Activated CD4-positive, alpha-beta T cell treated with anti-CD3 and anti-CD28 coated beads, Interleukin-2, amount 10 ng/mL, durations not matched to agents 7 days and 5 days (primary cell): ENCODE measurements around the gene ICAM5. TPM values are rescaled to one million over a fixed set of nuclear protein-coding genes. Genes with fewer than 3 reads are reported as not detected.

ENCODE experiments used
- CTCF ChIA-PET: fragments of 350-600 bp; sonication (Branson Sonifier 250); formaldehyde crosslinking; loops from one replicate; lab custom pipeline; 2021; ENCODE audit warnings: antibody characterized with exemption; lab: Charles Lee
- POLR2A ChIA-PET: fragments of 350-600 bp; sonication (Branson Sonifier 250); formaldehyde crosslinking; loops from one replicate; lab custom pipeline; 2021; ENCODE audit warnings: antibody characterized with exemption; lab: Charles Lee
- DNase-seq: peaks from one replicate; pipeline ENCODE4 v3.0.0-alpha.2; 2020
- H3K27ac Mint-ChIP-seq: one replicate; pipeline ENCODE4 v1.8.0; 2021; ENCODE audit warnings: mild to moderate bottlenecking, moderate library complexity, mixed read lengths
- H3K27me3 Mint-ChIP-seq: one replicate; pipeline ENCODE4 v1.8.0; 2021; ENCODE audit warnings: mixed read lengths
- H3K36me3 Mint-ChIP-seq: one replicate; pipeline ENCODE4 v1.8.0; 2021; ENCODE audit warnings: low read depth, mixed read lengths
- H3K4me1 Mint-ChIP-seq: one replicate; pipeline ENCODE4 v1.8.0; 2021; ENCODE audit warnings: mixed read lengths
- H3K4me3 Mint-ChIP-seq: one replicate; pipeline ENCODE4 v1.8.0; 2021; ENCODE audit warnings: mild to moderate bottlenecking, moderate library complexity, mixed read lengths
- H3K9me3 Mint-ChIP-seq: one replicate; pipeline ENCODE4 v1.8.0; 2021; ENCODE audit warnings: mixed read lengths
- total RNA-seq, 2 experiments: library from RNA; stranded (reverse); gene quantifications; one replicate each; pipeline ENCODE4 v1.2.3, GENCODE V29; 2021

The ICAM5 gene
- total RNA-seq, 2 experiments from 2014 or later = 0.12 to 0.17 TPM

- Mint-ChIP-seq H3K9me3 (no peaks in the 10 kb centered on the region), H3K27me3 (no peaks in the 10 kb centered on the region), H3K27ac (no peak overlapping the region), H3K36me3 (peaks cover 42% of the 10 kb centered on the region), H3K4me3 (no peak overlapping the region), H3K4me1 (peaks cover 29% of the 10 kb centered on the region)
- DNase-seq = no peak
- CTCF ChIA-PET = interaction anchor here (0.6 to 9.3 kb wide), 41 partner anchors 8 to 327 kb away, joined by 3 to 148 read pairs (median 5); partner anchors contain the start of genes CDC37, EIF3G, ICAM1 and ICAM4
- POLR2A ChIA-PET = interaction anchor here (0.6 kb wide), 1 partner anchor 135 kb away, joined by 3 read pairs; no protein-coding TSS in a partner anchor
These were observed 31.6 kb upstream of the ICAM5 start for GRCh38 chr19:10258080-10258710.

GRCh38 chr19:10259162-10259905 is 30.4 kb upstream of the ICAM5 start:
- Mint-ChIP-seq H3K4me3 (no peak overlapping the region), H3K4me1 (peaks cover 23% of the 10 kb centered on the region), H3K27ac (peak overlapping the region; percentile 64)

GRCh38 chr19:10260141-10260584 is 29.6 kb upstream of the ICAM5 start:
- Mint-ChIP-seq H3K27me3 (no peaks in the 10 kb centered on the region), H3K4me3 (no peak overlapping the region)
- no peak for DNase-seq

More at GRCh38 chr19:10259162-10259905, 30.4 kb upstream of the ICAM5 start:
- ChIA-PET CTCF (interaction anchor here (0.5 to 9.3 kb wide), 43 partner anchors 9 to 362 kb away, joined by 3 to 148 read pairs (median 5); partner anchors contain the start of genes CDC37, EIF3G, ICAM1 and ICAM4), POLR2A (interaction anchor here (0.6 to 1.6 kb wide), 2 partner anchors 12 to 134 kb away, joined by 3 to 9 read pairs; partner anchors contain the start of gene ICAM1)
- no peaks in the 10 kb centered on the region for H3K9me3 Mint-ChIP-seq
- peak; percentile 95 for DNase-seq
- no peaks in the 10 kb centered on the region for H3K27me3 Mint-ChIP-seq
- H3K36me3 Mint-ChIP-seq = peaks cover 38% of the 10 kb centered on the region

GRCh38 chr19:10262771-10263170 is 27.0 kb upstream of the ICAM5 start:
- H3K4me3 Mint-ChIP-seq = no peak overlapping the region
- POLR2A ChIA-PET = no interaction called here
- H3K4me1 Mint-ChIP-seq = peaks cover 16% of the 10 kb centered on the region
- CTCF ChIA-PET = interaction anchor here (0.6 to 9.3 kb wide), 8 partner anchors 8 to 544 kb away, joined by 3 to 148 read pairs (median 5); partner anchors contain the start of genes ICAM1 and TYK2
- no peaks in the 10 kb centered on the region for H3K9me3 Mint-ChIP-seq
- H3K27ac Mint-ChIP-seq = no peak overlapping the region
- no peaks in the 10 kb centered on the region for H3K27me3 Mint-ChIP-seq
- DNase-seq = no peak
- H3K36me3 Mint-ChIP-seq = peaks cover 12% of the 10 kb centered on the region

More at GRCh38 chr19:10260141-10260584, 29.6 kb upstream of the ICAM5 start:
- Mint-ChIP-seq H3K4me1 (peaks cover 21% of the 10 kb centered on the region), H3K27ac (peak overlapping the region; percentile 74), H3K9me3 (no peaks in the 10 kb centered on the region), H3K36me3 (peaks cover 29% of the 10 kb centered on the region)
- ChIA-PET POLR2A (interaction anchor here (0.9 to 1.6 kb wide), 2 partner anchors 11 to 120 kb away, joined by 3 to 9 read pairs; partner anchors contain the start of genes ICAM1 and TYK2), CTCF (interaction anchor here (0.7 to 9.3 kb wide), 15 partner anchors 10 to 167 kb away, joined by 3 to 148 read pairs (median 13); partner anchors contain the start of genes CDC37, ICAM1, ICAM4 and ICAM5)

GRCh38 chr19:10266706-10267105 is 23.0 kb upstream of the ICAM5 start:
- DNase-seq = no peak
- H3K4me1 Mint-ChIP-seq = peaks cover 24% of the 10 kb centered on the region
- no peak overlapping the region for H3K27ac Mint-ChIP-seq
- POLR2A ChIA-PET = interaction anchor here (0.6 kb wide), 1 partner anchor 117 kb away, joined by 4 read pairs; no protein-coding TSS in a partner anchor
- H3K9me3 Mint-ChIP-seq = no peaks in the 10 kb centered on the region
- H3K36me3 Mint-ChIP-seq = no peaks in the 10 kb centered on the region
- CTCF ChIA-PET = interaction anchor here (0.9 to 6.3 kb wide), 6 partner anchors 8 to 150 kb away, joined by 3 to 66 read pairs (median 6); partner anchors contain the start of genes ICAM4 and ICAM5
- no peaks in the 10 kb centered on the region for H3K27me3 Mint-ChIP-seq
- H3K4me3 Mint-ChIP-seq = no peak overlapping the region

- H3K4me3 Mint-ChIP-seq = no peak overlapping the region
- H3K36me3 Mint-ChIP-seq = peaks cover 2% of the 10 kb centered on the region
- no peaks in the 10 kb centered on the region for H3K27me3 Mint-ChIP-seq
- ChIA-PET POLR2A (interaction anchor here (0.6 kb wide), 1 partner anchor 18 kb away, joined by 8 read pairs; no protein-coding TSS in a partner anchor), CTCF (interaction anchor here (0.6 to 6.3 kb wide), 9 partner anchors 17 to 148 kb away, joined by 3 to 66 read pairs (median 5); partner anchors contain the start of genes ICAM4 and ICAM5)
- no peaks in the 10 kb centered on the region for H3K9me3 Mint-ChIP-seq
- H3K4me1 Mint-ChIP-seq = peaks cover 30% of the 10 kb centered on the region
- DNase-seq = no peak
- H3K27ac Mint-ChIP-seq = no peak overlapping the region
These were observed 21.7 kb upstream of the ICAM5 start for GRCh38 chr19:10268071-10268470.

- ChIA-PET POLR2A (interaction anchor here (0.6 to 0.7 kb wide), 2 partner anchors 22 to 111 kb away, joined by 3 read pairs; partner anchors contain the start of gene TYK2), CTCF (interaction anchor here (0.6 to 6.3 kb wide), 26 partner anchors 10 to 154 kb away, joined by 3 to 93 read pairs (median 4); partner anchors contain the start of genes CDC37, ICAM4, ICAM5 and TYK2)
- H3K4me3 Mint-ChIP-seq = peak overlapping the region; percentile 75
- peak; percentile 88 for DNase-seq
- H3K36me3 Mint-ChIP-seq = peaks cover 4% of the 10 kb centered on the region
- H3K27ac Mint-ChIP-seq = peak overlapping the region; percentile 90
- H3K4me1 Mint-ChIP-seq = peaks cover 32% of the 10 kb centered on the region
- no peaks in the 10 kb centered on the region for H3K9me3 Mint-ChIP-seq
- H3K27me3 Mint-ChIP-seq = no peaks in the 10 kb centered on the region
These were observed 20.2 kb upstream of the ICAM5 start for GRCh38 chr19:10269333-10270179.

- ChIA-PET POLR2A (no interaction called here), CTCF (interaction anchor here (0.8 to 6.3 kb wide), 18 partner anchors 10 to 151 kb away, joined by 3 to 93 read pairs (median 7); partner anchors contain the start of genes CDC37, ICAM4 and ICAM5)
- no peaks in the 10 kb centered on the region for H3K9me3 Mint-ChIP-seq
- H3K4me3 Mint-ChIP-seq = peak overlapping the region; percentile 75
- peak overlapping the region; percentile 90 for H3K27ac Mint-ChIP-seq
- peaks cover 32% of the 10 kb centered on the region for H3K4me1 Mint-ChIP-seq
- DNase-seq = peak; percentile 75
- no peaks in the 10 kb centered on the region for H3K27me3 Mint-ChIP-seq
- peaks cover 4% of the 10 kb centered on the region for H3K36me3 Mint-ChIP-seq
These were observed 19.6 kb upstream of the ICAM5 start for GRCh38 chr19:10270180-10270615.

- ChIA-PET POLR2A (interaction anchor here (0.6 to 1.0 kb wide), 6 partner anchors 11 to 118 kb away, joined by 3 to 9 read pairs (median 4); partner anchors contain the start of genes DNMT1, ICAM4 and TYK2), CTCF (interaction anchor here (0.7 to 6.3 kb wide), 22 partner anchors 9 to 168 kb away, joined by 3 to 93 read pairs (median 6); partner anchors contain the start of genes CDC37, ICAM4, ICAM5 and PDE4A)
- H3K4me3 Mint-ChIP-seq = peak within 1 kb of the TSS; percentile 75
- no peaks in the 10 kb centered on the region for H3K9me3 Mint-ChIP-seq
- no peaks in the 10 kb centered on the region for H3K27me3 Mint-ChIP-seq
- H3K36me3 Mint-ChIP-seq = peaks cover 4% of the 10 kb centered on the region
- peak within 1 kb of the TSS; percentile 90 for H3K27ac Mint-ChIP-seq
- DNase-seq = peak; percentile 77
- H3K4me1 Mint-ChIP-seq = peaks cover 32% of the 10 kb centered on the region
These were observed 18.9 kb upstream of the ICAM5 start, which contains the start of gene ICAM1 for GRCh38 chr19:10270616-10271394. TSS of gene ICAM1 (plus strand) at chr19:10271120. CDS start at chr19:10271160, 40 bp downstream.

- H3K27me3 Mint-ChIP-seq = no peaks in the 10 kb centered on the region
- no peak for DNase-seq
- ChIA-PET CTCF (interaction anchor here (0.9 to 6.3 kb wide), 17 partner anchors 9 to 168 kb away, joined by 3 to 93 read pairs (median 7); partner anchors contain the start of genes ICAM4, ICAM5 and PDE4A), POLR2A (interaction anchor here (0.6 to 1.0 kb wide), 6 partner anchors 8 to 117 kb away, joined by 3 to 9 read pairs (median 4); partner anchors contain the start of genes DNMT1, ICAM4 and TYK2)
- H3K36me3 Mint-ChIP-seq = peaks cover 4% of the 10 kb centered on the region
- no peaks in the 10 kb centered on the region for H3K9me3 Mint-ChIP-seq
- peak overlapping the region; percentile 90 for H3K27ac Mint-ChIP-seq
- peak overlapping the region; percentile 75 for H3K4me3 Mint-ChIP-seq
- peaks cover 32% of the 10 kb centered on the region for H3K4me1 Mint-ChIP-seq
These were observed 18.1 kb upstream of the ICAM5 start for GRCh38 chr19:10271543-10272086.
